Type B pancreatic cell (in vitro differentiated cells): Measurements from ENCODE around the gene TGDS. TPM values are rescaled to one million over a fixed set of nuclear protein-coding genes. Genes with fewer than 3 reads are reported as not detected.

Experiments
- DNase-seq: peaks from one replicate; pipeline ENCODE4 v3.0.0; 2021; ENCODE audit warnings: mixed read lengths; ENCODE audit not compliant: unreplicated experiment; ENCODE audit errors: extremely low spot score
- H3K27ac Mint-ChIP-seq: 2 replicates; pipeline ENCODE4 v1.8.0; 2021; ENCODE audit warnings: mild to moderate bottlenecking, mixed read lengths
- H3K27me3 Mint-ChIP-seq: 2 replicates; pipeline ENCODE4 v1.8.0; 2021; ENCODE audit warnings: mixed read lengths
- H3K36me3 Mint-ChIP-seq: 2 replicates; pipeline ENCODE4 v1.8.0; 2021; ENCODE audit warnings: mixed read lengths
- H3K4me1 Mint-ChIP-seq: one replicate; pipeline ENCODE4 v1.8.0; 2021; ENCODE audit warnings: mixed read lengths; ENCODE audit not compliant: unreplicated experiment
- H3K4me3 Mint-ChIP-seq: 2 replicates; pipeline ENCODE4 v1.8.0; 2021; ENCODE audit warnings: mild to moderate bottlenecking, mixed read lengths
- H3K9me3 Mint-ChIP-seq: 2 replicates; pipeline ENCODE4 v1.8.0; 2021; ENCODE audit warnings: mixed read lengths
- CTCF ChIP-seq: fragments of 200-600 bp; sonication (generic); conservative IDR thresholded peaks from 2 replicates; pipeline ENCODE4 v1.5.0; 2021; ENCODE audit warnings: antibody characterized with exemption, mild to moderate bottlenecking
- total RNA-seq: library from RNA; stranded (reverse); gene quantifications from 2 replicates; pipeline ENCODE4 v1.2.1, GENCODE V29; 2021; ENCODE audit warnings: low replicate concordance

Gene TGDS
- total RNA-seq, 1 donor from 2014 or later: 11.7 TPM

- no peak for TF ChIP-seq CTCF
- Mint-ChIP-seq H3K9me3 (no peaks in the 10 kb centered on the region), H3K27ac (peak overlapping the region; percentile 98), H3K27me3 (peaks cover 5% of the 10 kb centered on the region), H3K36me3 (peaks cover 5% of the 10 kb centered on the region), H3K4me3 (peak overlapping the region; percentile 92), H3K4me1 (peaks cover 5% of the 10 kb centered on the region)
- peak; percentile 91 for DNase-seq
Observed at GRCh38 chr13:94549232-94550061, 46.5 kb downstream of the TGDS start.

- peak; percentile 70 for DNase-seq
- peaks cover 5% of the 10 kb centered on the region for H3K36me3 Mint-ChIP-seq
- peak overlapping the region; percentile 92 for H3K4me3 Mint-ChIP-seq
- no peaks in the 10 kb centered on the region for H3K9me3 Mint-ChIP-seq
- H3K27me3 Mint-ChIP-seq: peaks cover 5% of the 10 kb centered on the region
- TF ChIP-seq CTCF: peak; percentile 16
- H3K4me1 Mint-ChIP-seq: peaks cover 11% of the 10 kb centered on the region
- peak overlapping the region; percentile 98 for H3K27ac Mint-ChIP-seq
Observed at GRCh38 chr13:94548821-94549231, 47.1 kb downstream of the TGDS start.

- peak overlapping the region; percentile 92 for H3K4me3 Mint-ChIP-seq
- H3K27me3 Mint-ChIP-seq: peaks cover 5% of the 10 kb centered on the region
- peak overlapping the region; percentile 98 for H3K27ac Mint-ChIP-seq
- no peaks in the 10 kb centered on the region for H3K9me3 Mint-ChIP-seq
- DNase-seq: no peak
- H3K4me1 Mint-ChIP-seq: peaks cover 11% of the 10 kb centered on the region
- peaks cover 5% of the 10 kb centered on the region for H3K36me3 Mint-ChIP-seq
- TF ChIP-seq CTCF: no peak
Observed at GRCh38 chr13:94548382-94548781, 47.6 kb downstream of the TGDS start.

GRCh38 chr13:94546061-94546839 is 49.7 kb downstream of the TGDS start:
- H3K9me3 Mint-ChIP-seq: no peaks in the 10 kb centered on the region
- H3K4me3 Mint-ChIP-seq: no peak overlapping the region
- peaks cover 11% of the 10 kb centered on the region for H3K4me1 Mint-ChIP-seq
- no peak overlapping the region for H3K27ac Mint-ChIP-seq
- TF ChIP-seq CTCF: no peak
- H3K36me3 Mint-ChIP-seq: peaks cover 5% of the 10 kb centered on the region
- no peak for DNase-seq
- H3K27me3 Mint-ChIP-seq: peaks cover 5% of the 10 kb centered on the region

GRCh38 chr13:94544922-94545321 is 51.0 kb downstream of the TGDS start:
- no peak overlapping the region for H3K4me3 Mint-ChIP-seq
- H3K4me1 Mint-ChIP-seq: peaks cover 11% of the 10 kb centered on the region
- no peak for TF ChIP-seq CTCF

More at GRCh38 chr13:94544922-94545321, 51.0 kb downstream of the TGDS start:
- peaks cover 5% of the 10 kb centered on the region for H3K36me3 Mint-ChIP-seq
- peaks cover 5% of the 10 kb centered on the region for H3K27me3 Mint-ChIP-seq
- H3K27ac Mint-ChIP-seq: no peak overlapping the region
- H3K9me3 Mint-ChIP-seq: no peaks in the 10 kb centered on the region
- no peak for DNase-seq
